Activated effector memory CD4-positive, alpha-beta T cell treated with anti-CD3 and anti-CD28 coated beads, Interleukin-2, amount 50 U/mL, for 16 hours (primary cell): ENCODE results near the gene MCL1.
"Not testable (repeated sequence)": the region's sequence is repeated elsewhere in the genome, so short reads cannot be mapped to it uniquely, and the experiment has no call there.

Source experiments
- DNase-seq: peaks from one replicate; pipeline ENCODE4 v3.0.0-alpha.2; 2020

MCL1 gene

GRCh38 chr1:150579110-150579944 is at the start of gene MCL1:
Gene MCL1, minus strand, starts transcription at chr1:150579610. Its CDS starts 80 bp downstream, at chr1:150579530.
- DNase-seq: peak; percentile 95

- no peak for DNase-seq
Observed at GRCh38 chr1:150628766-150629114, 49.3 kb upstream of the MCL1 start.

DNA sequence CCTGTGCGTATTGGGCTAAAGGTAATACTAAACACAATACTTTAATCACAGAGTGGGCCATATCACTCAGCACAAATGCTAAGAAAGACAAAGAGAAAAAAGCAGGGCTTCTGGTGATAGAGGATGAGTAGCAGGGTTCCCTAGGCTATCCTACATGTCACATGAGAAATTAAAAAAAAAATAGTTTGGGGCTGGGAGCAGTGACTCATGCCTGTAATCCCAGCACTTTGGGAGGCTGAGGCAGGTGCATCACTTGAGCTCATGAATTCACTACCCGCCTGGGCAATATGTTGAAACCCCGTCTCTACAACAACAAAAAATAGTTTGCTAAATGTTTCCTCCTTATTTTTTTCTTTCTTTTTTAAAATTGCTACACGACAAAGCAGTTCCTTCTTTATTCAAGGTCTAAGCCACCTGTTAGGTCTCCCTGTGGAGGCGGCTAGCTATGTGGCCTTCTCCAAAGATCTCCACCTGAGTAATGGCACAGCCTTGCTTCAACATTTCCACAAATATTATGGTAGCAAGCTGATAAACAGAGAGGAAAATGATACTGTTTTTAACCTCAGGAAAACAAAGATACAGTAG is 48.5 kb upstream of the MCL1 start:
- no peak for DNase-seq

DNA sequence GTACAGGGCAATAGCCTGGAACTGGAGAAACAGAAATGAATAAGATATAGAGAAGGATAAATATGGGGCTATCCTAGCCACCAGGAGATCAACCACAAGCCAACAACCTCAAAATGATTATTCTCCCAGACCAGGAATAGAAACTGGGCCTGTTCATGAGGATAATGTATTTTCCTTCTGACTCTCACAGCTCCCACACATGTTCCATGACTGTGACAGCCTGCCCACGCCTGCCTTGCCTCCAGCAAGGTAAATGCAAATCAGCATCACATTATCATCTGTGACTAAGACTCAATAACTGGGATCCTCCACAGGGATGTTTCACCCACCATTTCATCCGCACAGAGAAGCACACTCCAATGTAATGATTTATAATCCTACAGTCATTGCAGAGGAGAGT is 46.7 kb upstream of the MCL1 start:
- DNase-seq: peak; percentile 69

GRCh38 chr1:150624546-150624945 is 45.1 kb upstream of the MCL1 start:
- not testable (repeated sequence) for DNase-seq

- DNase-seq: not testable (repeated sequence)
Observed at GRCh38 chr1:150624134-150624533, 44.7 kb upstream of the MCL1 start.

DNA sequence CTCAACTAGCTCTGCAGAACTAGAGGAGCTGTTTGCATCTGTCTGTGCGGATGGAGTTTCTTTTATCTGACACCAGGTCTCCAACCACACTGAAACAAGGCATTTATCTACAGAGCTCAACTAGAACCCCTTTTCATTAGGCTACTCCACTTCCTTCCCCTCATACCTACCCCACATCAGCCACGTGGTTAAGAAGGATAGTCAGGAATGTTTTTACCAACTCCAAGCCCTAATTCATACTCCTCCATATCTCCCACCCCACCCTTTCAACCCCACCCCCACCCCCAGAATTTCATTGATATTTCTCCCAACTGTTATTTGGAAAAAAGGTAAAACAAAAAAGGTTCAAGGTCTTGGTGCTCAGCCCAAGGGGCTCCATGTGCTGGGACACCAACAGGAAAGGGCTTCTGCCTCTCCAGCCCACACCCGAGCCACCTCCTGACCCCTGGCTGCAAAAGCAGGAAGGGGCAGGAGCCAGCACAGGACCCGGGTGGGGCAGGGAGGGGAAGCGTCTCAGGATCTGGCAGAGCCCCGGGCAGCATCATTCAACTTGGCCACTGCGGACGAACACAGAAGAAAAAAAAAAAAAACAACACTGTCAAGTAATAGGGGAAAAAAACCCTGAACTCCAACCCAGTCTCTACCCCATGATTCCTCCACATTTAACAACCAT is 43.0 kb upstream of the MCL1 start:
- no peak for DNase-seq

DNA sequence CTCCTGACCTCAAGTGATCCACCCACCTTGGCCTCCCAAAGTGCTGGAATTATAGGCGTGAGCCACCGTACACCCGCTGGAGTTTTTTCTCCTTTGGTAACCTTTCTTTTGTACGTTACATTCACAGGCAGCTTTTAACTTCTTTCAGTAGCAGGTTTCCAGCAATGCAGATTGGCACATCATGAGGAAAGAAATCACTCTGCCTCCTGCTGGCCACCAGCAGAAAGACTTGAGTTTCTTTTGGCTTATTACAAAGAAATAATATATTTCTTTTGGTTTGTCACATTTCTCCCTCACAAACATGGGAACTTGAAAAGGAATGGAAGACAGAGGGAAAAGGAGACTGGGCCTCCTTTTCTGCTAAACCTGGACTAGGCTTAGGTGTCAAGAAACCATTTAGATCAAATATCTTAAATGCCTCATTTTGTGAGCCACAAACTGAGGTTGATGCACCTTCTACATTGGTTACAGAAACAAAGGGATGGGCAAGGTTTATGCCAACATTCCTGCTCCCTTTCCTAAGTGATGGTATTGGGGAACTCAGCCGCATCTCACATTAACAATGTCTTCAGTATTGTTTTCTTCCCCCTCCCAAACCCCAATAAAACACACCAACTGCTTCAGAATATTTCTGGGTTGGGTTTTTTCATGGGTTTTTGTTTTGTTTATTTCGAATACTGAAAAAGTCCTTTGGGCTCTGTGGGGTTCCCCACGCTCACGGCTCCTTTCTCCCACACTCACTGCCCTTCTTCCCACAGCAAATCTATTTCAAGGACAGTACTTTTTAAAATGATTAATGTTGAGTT is 42.3 kb upstream of the MCL1 start:
- peak; percentile 83 for DNase-seq

- no peak for DNase-seq
Observed at GRCh38 chr1:150620919-150621318, 41.5 kb upstream of the MCL1 start.

DNA sequence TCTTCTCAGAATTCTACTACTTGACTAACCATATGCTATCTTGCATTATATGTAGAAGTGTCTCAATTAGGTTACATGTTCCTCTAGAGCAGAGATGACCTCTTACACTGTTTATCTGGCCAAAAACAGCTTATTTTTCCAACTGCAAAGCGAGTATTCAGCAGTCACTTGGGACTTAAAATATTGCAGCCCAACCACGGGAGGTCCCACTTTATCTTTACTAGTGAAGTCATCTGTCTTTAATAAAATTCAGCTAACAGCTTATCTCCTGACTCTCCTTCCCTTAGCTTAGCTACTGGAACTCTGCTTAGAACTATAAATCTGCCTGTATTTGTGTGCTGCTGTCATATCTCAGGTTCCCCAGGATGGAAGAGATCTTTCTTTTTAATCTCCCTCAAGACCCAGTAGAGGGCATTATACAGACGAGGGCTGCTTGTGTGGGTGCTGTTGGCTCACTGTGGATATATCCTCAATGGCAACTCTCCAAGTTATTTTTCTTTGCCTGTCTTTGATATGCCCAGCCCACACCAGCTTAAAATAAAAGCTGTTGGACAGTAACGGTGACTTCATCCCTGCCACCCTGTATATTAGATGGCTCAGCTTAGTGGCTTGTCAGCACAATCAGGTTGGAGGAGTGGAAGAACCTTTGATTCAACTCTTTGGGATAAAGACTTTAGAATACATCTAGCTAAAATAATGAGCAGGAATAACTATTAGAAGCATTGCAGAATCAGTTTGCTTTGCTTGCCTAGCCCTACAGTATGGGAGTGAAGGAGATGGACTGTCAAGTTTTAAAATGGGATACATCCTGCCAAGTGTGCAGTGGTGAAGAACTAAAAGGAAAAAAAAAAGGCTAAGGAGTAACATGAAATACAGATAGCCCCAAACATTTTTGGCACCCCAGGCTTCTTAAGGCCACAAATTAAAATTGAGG is 40.4 kb upstream of the MCL1 start:
- no peak for DNase-seq

DNA sequence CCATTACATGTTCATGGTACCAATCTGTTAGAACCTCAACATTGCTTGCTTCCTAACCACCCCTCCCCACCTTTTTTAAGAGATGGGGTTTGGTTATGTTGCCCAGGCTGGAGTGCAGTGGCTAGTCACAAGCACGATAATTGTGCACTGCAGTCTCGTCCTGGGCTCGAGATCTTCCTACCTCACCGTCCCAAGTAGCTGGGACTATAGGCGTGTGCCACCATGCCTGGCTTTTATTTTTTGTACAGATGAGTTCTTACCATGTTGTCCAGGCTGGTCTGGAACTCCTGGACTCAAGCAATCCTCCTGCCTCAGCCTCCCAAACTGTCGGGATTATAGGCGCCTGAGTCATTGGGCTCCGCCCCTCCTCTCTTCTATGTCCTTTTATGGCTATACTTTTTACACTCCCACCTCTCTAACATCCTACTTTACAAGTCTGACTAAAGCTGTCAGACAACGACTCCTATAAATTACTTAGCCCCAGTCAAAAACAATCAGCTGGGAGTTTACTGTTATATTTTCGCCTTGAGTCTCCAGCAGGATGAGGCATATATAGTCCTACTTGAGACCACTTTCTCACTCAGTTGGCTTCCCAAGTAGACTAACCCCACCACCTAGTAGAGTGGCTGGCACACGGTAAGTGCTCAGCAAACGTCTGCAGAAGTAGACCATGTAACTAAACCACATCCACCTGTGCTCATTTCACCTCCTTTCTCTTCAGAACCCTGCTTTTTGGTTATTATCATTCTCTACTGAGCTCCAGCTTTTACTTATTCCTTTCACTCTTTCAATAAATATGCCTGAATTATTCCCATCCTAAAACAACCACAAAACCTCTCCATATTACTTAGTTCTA is 36.2 kb upstream of the MCL1 start:
- DNase-seq: no peak

DNA sequence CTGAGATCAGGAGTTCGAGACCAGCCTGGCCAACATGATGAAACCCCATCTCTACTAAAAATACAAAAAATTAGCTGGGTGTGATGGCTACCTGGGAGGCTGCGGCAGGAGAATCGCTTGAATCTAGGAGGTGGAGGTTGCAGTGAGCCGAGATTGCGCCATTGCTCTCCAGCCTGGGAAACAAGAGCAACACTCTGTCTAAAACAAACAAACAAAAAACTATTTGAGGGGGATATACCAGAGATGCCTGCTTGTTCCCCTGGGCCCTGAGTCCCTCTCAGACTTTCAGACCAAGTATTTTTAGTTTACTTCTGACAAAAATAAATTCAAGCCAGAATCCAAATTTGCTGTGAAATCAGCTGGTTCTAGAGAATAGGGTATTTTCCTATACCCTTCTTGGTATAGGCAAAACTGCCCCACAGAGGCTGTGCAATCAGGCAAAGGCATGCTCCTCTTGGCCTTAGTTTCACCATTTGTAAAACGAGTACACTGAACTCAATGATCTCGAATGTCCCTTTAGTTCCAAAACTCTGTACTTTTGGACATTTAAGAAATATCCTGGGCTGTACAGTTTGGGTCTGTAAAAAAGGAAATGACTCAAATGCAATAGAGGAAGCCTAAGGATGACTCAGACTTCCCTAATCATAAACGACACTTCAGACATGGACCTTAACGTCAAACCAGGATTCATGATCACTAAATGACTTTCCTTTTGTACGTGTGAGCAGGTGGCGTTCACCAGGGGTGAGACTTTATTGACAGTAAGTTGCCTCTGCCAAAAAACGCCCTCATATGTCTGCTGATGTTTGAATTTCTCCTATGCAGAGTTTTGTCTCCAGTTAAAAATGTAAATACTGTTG is 33.9 kb upstream of the MCL1 start:
- peak; percentile 80 for DNase-seq

DNA sequence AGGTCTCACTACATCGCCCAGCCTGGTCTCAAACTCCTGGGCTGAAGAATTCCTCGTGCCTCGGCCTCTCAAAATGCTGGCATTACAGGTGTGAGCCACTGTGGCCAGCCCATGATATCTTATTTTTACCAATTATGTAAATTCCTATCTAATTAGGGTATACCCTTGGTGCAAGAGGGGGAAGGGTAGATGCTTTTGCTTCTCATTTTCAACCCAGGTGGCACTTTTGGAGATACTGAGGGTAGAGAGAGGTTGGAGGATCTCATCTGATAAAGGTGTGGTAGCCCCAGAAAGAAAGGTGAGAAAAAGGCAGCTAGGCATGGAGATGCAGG is 32.6 kb upstream of the MCL1 start:
- no peak for DNase-seq

DNA sequence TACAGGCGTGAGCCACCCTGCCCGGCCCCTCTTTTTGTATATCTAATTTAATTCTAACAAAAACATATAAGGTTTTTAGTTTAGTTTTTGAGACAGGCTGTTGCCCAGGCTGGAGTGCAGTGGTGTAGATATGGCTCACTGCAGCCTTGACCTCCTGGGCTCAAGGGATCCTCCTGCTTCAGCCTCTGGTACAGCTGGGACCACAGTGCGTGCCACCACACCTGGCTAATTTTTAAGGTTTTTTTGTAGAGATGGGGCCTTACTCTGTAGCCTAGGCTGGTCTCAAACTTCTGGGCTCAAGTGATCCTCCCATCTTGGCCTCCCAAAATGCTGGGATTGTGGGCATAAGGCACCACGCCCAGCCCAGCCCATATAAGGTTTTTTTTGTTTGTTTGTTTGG is 31.2 kb upstream of the MCL1 start:
- DNase-seq: no peak

GRCh38 chr1:150609732-150610131 is 30.3 kb upstream of the MCL1 start:
- no peak for DNase-seq

GRCh38 chr1:150606463-150607142 is 27.2 kb upstream of the MCL1 start:
- DNase-seq: no peak

DNA sequence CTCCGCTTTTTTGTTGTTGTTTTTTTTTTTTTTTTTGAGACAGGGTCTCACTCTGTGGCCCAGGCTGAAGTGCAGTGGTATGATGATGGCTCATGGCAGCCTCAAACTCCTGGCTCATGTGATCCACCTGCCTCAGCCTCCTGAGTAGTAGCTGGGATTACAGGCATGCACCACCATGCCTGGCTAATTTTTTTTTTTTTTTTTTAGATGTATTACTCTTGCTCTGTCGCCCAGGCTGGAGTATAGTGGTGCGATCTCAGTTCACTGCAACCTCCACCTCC is 26.0 kb upstream of the MCL1 start:
- not testable (repeated sequence) for DNase-seq

- DNase-seq: no peak
Observed at GRCh38 chr1:150604226-150604588, 24.8 kb upstream of the MCL1 start.

DNA sequence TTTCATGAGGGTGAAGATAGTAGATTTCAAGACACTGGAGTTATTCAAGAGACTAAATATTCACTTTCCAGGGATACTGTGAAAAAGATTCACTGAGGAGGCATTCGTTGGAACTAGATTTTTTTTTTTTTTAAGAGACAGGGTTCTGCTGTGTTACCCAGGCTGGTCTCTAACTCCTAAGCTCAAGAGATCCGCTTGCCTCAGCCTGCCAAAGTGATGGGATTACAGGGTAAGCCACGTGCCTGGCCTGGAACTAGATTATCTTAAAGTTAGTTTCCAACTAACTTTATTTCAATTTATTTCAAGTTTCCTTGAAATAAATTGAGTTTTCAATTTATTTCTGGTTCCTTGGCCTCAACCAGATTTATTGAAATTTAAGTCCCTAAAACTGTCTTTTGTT is 24.3 kb upstream of the MCL1 start:
- DNase-seq: no peak

DNA sequence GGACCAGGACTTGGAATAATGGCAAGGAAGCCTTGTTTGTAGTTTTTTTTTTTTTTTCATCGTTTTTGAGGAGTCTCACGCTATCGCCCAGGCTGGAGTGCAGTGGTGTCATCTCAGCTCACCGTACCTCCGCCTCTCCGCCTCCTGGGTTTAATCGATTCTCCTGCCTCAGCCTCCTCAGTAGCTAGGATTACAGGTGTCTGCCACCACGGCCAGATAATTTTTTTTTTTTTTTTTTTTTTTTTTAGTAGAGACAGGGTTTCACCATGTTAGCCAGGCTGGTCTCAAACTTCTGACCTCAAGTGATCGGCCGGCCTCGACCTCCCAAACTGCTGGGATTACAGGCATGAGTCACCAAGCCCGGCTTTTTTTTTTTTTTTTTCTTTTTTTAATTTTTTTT is 23.0 kb upstream of the MCL1 start:
- not testable (repeated sequence) for DNase-seq
